Measurements from ENCODE around the gene SNX2. TPM values are rescaled to one million over a fixed set of nuclear protein-coding genes. Genes with fewer than 3 reads are reported as not detected.

SNX2 gene, protein sequence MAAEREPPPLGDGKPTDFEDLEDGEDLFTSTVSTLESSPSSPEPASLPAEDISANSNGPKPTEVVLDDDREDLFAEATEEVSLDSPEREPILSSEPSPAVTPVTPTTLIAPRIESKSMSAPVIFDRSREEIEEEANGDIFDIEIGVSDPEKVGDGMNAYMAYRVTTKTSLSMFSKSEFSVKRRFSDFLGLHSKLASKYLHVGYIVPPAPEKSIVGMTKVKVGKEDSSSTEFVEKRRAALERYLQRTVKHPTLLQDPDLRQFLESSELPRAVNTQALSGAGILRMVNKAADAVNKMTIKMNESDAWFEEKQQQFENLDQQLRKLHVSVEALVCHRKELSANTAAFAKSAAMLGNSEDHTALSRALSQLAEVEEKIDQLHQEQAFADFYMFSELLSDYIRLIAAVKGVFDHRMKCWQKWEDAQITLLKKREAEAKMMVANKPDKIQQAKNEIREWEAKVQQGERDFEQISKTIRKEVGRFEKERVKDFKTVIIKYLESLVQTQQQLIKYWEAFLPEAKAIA
- total RNA-seq: 10 to 100 TPM; 30.6 to 48.5 (median 36.1) TPM
- 10 to 100 TPM; 15.1 to 26.5 TPM for polyA plus RNA-seq
- long read RNA-seq, donor 1, transcript SNX2-201 (15 exons, 2,128 nt): major isoform, 66 of 73 reads
- long read RNA-seq, donor 1, partial matches to known transcripts: 0 of 73 reads
- long read RNA-seq, donor 1, other reads (novel, unspliced or antisense): 6 of 73 reads
- long read RNA-seq, donor 2, transcript SNX2-201 (15 exons, 2,128 nt): major isoform, 58 of 67 reads
- long read RNA-seq, donor 2, partial matches to known transcripts: 1 of 67 reads
- long read RNA-seq, donor 2, other reads (novel, unspliced or antisense): 8 of 67 reads
- long read RNA-seq, donor 3, transcript SNX2-201 (15 exons, 2,128 nt): major isoform, 180 of 212 reads
- long read RNA-seq, donor 3, partial matches to known transcripts: 15 of 212 reads
- long read RNA-seq, donor 3, other reads (novel, unspliced or antisense): 16 of 212 reads

- Histone ChIP-seq H3K36me3 (no peaks in the 10 kb centered on the region), H3K27me3 (no peaks in the 10 kb centered on the region), H3K9me3 (no peaks in the 10 kb centered on the region), H3K4me3 (peak within 1 kb of the TSS; percentile 63 to 96 (median 80)), H3K4me1 (peaks cover 0 to 57% (median 19%) of the 10 kb centered on the region in 9 donors), H3K27ac (peak within 1 kb of the TSS in 9 of 10 donors; percentile 57 to 93 (median 86))
- WGBS, 2 donors: 0 to 1% methylated on average over 65 to 67 of the region's 67 CpGs
- DNase-seq: peak; percentile 91 to 97
- TF ChIP-seq CTCF (IDR thresholded peaks at IDR 0.05): peak in 5 of 9 donors; percentile 8 to 36 (median 22)
- intact Hi-C loops (cut with DNase I): loop anchor here in 4 of 10 donors (2.0 to 10.0 kb wide), 3 partner anchors 70 to 260 kb away; partner anchors contain the start of genes SNX24 (in 4 of the 4) and PPIC (in 1 of the 4)
- peak; percentile 98 to 100 (median 100) for ATAC-seq
These were observed at the start of gene SNX2 for GRCh38 chr5:122774861-122775549. TSS of gene SNX2 (plus strand) at chr5:122775080. CDS start at chr5:122775104, 24 bp downstream.

DNA sequence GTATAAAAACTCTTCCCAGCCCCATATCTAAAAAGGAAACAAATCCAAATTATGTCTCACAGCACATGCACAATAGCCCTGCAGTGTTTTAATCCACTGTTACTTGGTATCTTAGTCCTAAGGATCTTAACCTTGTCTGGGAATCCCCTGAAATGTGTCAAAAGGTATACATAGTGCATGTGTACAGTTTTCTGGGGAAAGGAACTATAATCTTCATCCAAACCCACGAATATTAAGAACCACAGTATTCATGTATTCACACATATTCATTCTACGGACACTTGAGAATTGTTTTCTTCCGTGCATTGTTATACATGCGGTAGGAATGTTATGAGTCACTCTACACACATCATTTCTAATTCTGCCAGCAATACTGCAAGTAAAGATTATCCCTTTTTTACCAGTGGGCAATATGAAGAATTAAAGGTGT, 47.8 kb upstream of the SNX2 start:
- H3K4me1 ChIP-seq: peaks cover 0 to 11% (median 0%) of the 10 kb centered on the region in 9 donors
- no peak for ATAC-seq
- WGBS, 2 donors: 56 to 73% methylated on average over 4 of the region's 4 CpGs

DNA sequence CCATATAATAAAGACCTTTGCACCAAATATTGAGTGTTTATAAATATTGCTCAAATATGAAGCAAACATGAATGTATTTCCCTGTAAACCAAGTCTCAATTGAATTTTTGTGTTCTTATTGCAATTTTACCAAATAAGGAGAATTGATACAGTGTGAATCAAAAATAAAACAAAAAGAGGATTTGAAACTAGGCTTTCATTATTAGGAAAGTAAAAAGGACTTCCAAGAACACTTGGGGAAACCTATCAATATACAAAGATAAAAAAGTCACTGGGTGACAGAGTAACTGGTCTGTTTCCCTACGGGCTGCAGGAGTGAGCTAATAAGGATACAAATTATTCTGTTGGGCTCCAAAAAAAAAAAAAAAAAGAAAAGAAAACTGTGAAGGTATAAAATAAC, 44.8 kb upstream of the SNX2 start:
- Histone ChIP-seq H3K36me3 (no peaks in the 10 kb centered on the region), H3K27me3 (peaks cover 0 to 3% (median 0%) of the 10 kb centered on the region in 7 donors), H3K4me3 (no peak overlapping the region), H3K27ac (no peak overlapping the region), H3K4me1 (peaks cover 0 to 4% (median 0%) of the 10 kb centered on the region in 9 donors), H3K9me3 (peaks cover 0 to 1% (median 0%) of the 10 kb centered on the region in 11 donors)
- WGBS, 2 donors: 73 to 92% methylated on average over 1 of the region's 1 CpG
- intact Hi-C loops (cut with DNase I): no loop called here
- ATAC-seq: no peak
- no peak for DNase-seq
- TF ChIP-seq CTCF (IDR thresholded peaks at IDR 0.05): no peak

More for the DNA sequence above, 47.8 kb upstream of the SNX2 start:
- H3K4me3 ChIP-seq: no peak overlapping the region
- no peak for TF ChIP-seq CTCF (IDR thresholded peaks at IDR 0.05)
- intact Hi-C loops (cut with DNase I): no loop called here
- H3K27me3 ChIP-seq: no peaks in the 10 kb centered on the region
- H3K9me3 ChIP-seq: no peaks in the 10 kb centered on the region
- no peak overlapping the region for H3K27ac ChIP-seq
- no peaks in the 10 kb centered on the region for H3K36me3 ChIP-seq
- no peak for DNase-seq
